ENCODE data around the gene EML1. TPM values are rescaled to one million over a fixed set of nuclear protein-coding genes. Genes with fewer than 3 reads are reported as not detected.

Gene EML1
- total RNA-seq, 2 experiments from 2014 or later = 0.59 TPM; not detected in 1

DNA sequence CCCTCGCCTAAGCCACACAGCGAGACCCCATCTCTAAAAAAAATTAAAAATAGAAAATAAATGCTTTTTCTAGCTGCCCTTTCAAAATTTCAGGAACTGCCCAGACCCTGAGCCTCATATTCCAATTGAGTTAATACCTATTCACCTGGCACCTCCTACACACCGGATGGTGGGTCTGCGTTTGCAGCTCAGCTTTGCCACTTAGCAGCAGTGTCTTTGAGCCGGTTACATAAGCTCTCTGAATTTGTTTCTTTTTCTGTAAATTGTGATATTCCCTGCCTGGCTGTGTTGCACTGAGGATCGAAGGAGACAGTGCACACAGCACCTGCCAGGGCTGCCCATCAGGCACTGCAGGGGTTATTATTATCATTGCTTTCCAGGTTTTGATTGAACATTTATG is 125.6 kb downstream of the EML1 start:
- DNase-seq = no peak
- H3K27me3 Mint-ChIP-seq = peaks cover 4% of the 10 kb centered on the region
- ChIA-PET CTCF (interaction anchor here (0.7 kb wide), 1 partner anchor 28 kb away, joined by 3 read pairs; no protein-coding TSS in a partner anchor), POLR2A (no interaction called here)
- Histone ChIP-seq H3K27me3 (ENCODE audit: control insufficient read depth in 1 of 2, insufficient read depth in 2 of 2, low read length in 2 of 2) (no peaks in the 10 kb centered on the region), H3K4me1 (ENCODE audit: insufficient read depth, low read length) (no peaks in the 10 kb centered on the region), H3K4me3 (ENCODE audit: low read length) (no peak overlapping the region), H3K27ac (ENCODE audit: low read depth in 1 of 2, low read length in 2 of 2) (no peak overlapping the region), H3K36me3 (ENCODE audit: insufficient read depth, low read length) (no peaks in the 10 kb centered on the region), H3K9me3 (ENCODE audit: control insufficient read depth in 1 of 2, insufficient read depth in 1 of 2, low read length in 2 of 2) (no peaks in the 10 kb centered on the region)
- H3K27ac Mint-ChIP-seq = no peak overlapping the region
- intact Hi-C loops (cut with DNase I, micrococcal nuclease) = no loop called here
- no peaks in the 10 kb centered on the region for H3K36me3 Mint-ChIP-seq (ENCODE audit: low read depth)
- no peaks in the 10 kb centered on the region for H3K9me3 Mint-ChIP-seq
- TF ChIP-seq, protein P1, sequence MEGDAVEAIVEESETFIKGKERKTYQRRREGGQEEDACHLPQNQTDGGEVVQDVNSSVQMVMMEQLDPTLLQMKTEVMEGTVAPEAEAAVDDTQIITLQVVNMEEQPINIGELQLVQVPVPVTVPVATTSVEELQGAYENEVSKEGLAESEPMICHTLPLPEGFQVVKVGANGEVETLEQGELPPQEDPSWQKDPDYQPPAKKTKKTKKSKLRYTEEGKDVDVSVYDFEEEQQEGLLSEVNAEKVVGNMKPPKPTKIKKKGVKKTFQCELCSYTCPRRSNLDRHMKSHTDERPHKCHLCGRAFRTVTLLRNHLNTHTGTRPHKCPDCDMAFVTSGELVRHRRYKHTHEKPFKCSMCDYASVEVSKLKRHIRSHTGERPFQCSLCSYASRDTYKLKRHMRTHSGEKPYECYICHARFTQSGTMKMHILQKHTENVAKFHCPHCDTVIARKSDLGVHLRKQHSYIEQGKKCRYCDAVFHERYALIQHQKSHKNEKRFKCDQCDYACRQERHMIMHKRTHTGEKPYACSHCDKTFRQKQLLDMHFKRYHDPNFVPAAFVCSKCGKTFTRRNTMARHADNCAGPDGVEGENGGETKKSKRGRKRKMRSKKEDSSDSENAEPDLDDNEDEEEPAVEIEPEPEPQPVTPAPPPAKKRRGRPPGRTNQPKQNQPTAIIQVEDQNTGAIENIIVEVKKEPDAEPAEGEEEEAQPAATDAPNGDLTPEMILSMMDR (IDR thresholded peaks at IDR 0.05) = no peak
- ATAC-seq (ENCODE audit: poor library complexity) = no peak
- H3K4me1 Mint-ChIP-seq (ENCODE audit: low read depth) = no peaks in the 10 kb centered on the region
- H3K4me3 Mint-ChIP-seq = no peak overlapping the region

DNA sequence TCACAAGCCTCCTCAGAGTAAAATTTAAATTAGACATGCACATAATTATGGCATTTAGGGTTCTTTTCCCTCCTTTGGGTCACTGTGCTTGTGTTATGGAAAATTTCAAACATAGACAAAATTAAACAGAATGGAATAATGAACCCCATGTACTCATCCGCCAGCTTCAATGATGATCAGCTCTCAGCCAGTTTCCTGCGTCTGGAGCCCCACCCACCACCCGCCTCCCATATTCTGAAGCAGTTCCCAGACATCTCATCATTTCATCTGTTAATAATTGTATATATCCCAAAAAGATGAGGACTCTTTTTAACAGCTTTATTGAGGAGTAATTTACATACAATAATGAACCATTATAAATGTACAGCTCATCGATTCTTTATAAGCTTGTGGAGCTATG is 128.2 kb downstream of the EML1 start:
- ATAC-seq (ENCODE audit: poor library complexity) (no peak), DNase-seq (no peak)
- no peak overlapping the region for H3K27ac Mint-ChIP-seq
- Histone ChIP-seq H3K4me3 (ENCODE audit: low read length) (no peak overlapping the region), H3K4me1 (ENCODE audit: insufficient read depth, low read length) (no peaks in the 10 kb centered on the region), H3K36me3 (ENCODE audit: insufficient read depth, low read length) (no peaks in the 10 kb centered on the region), H3K27ac (ENCODE audit: low read depth in 1 of 2, low read length in 2 of 2) (no peak overlapping the region), H3K27me3 (ENCODE audit: control insufficient read depth in 1 of 2, insufficient read depth in 2 of 2, low read length in 2 of 2) (no peaks in the 10 kb centered on the region), H3K9me3 (ENCODE audit: control insufficient read depth in 1 of 2, insufficient read depth in 1 of 2, low read length in 2 of 2) (no peaks in the 10 kb centered on the region)
- no peaks in the 10 kb centered on the region for H3K9me3 Mint-ChIP-seq
- H3K4me3 Mint-ChIP-seq = no peak overlapping the region
- TF ChIP-seq, protein P1 (IDR thresholded peaks at IDR 0.05) = no peak
- POLR2A ChIA-PET = no interaction called here
- peaks cover 15% of the 10 kb centered on the region for H3K27me3 Mint-ChIP-seq
- intact Hi-C loops (cut with DNase I, micrococcal nuclease) = no loop called here
- CTCF ChIA-PET = no interaction called here
- H3K36me3 Mint-ChIP-seq (ENCODE audit: low read depth) = no peaks in the 10 kb centered on the region
- H3K4me1 Mint-ChIP-seq (ENCODE audit: low read depth) = no peaks in the 10 kb centered on the region

DNA sequence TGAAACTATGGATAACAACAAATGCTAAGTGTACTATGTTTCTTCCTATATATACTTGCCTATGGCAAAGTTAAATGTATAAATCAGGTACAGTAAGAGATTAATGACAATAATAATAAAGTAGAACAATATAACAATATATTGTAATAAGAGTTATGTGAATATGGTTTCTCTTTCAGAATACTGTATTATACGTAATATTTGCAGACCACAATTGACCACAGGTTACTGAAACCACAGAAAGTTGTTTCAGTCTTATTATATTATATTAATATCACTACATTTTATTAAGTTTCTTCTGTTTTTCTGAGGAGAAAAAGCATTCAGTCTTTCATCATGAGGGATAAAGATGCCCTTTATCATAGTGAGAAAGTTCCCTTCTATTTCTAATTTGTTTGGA is 131.2 kb downstream of the EML1 start:
- Mint-ChIP-seq H3K27me3 (peaks cover 15% of the 10 kb centered on the region), H3K36me3 (ENCODE audit: low read depth) (no peaks in the 10 kb centered on the region), H3K4me3 (no peak overlapping the region), H3K27ac (no peak overlapping the region), H3K9me3 (peaks cover 2% of the 10 kb centered on the region), H3K4me1 (ENCODE audit: low read depth) (no peaks in the 10 kb centered on the region)
- Histone ChIP-seq H3K9me3 (ENCODE audit: control insufficient read depth in 1 of 2, insufficient read depth in 1 of 2, low read length in 2 of 2) (no peaks in the 10 kb centered on the region), H3K36me3 (ENCODE audit: insufficient read depth, low read length) (no peaks in the 10 kb centered on the region), H3K4me1 (ENCODE audit: insufficient read depth, low read length) (no peaks in the 10 kb centered on the region), H3K4me3 (ENCODE audit: low read length) (no peak overlapping the region), H3K27ac (ENCODE audit: low read depth in 1 of 2, low read length in 2 of 2) (no peak overlapping the region), H3K27me3 (ENCODE audit: control insufficient read depth in 1 of 2, insufficient read depth in 2 of 2, low read length in 2 of 2) (no peaks in the 10 kb centered on the region)
- POLR2A ChIA-PET = no interaction called here
- ATAC-seq (ENCODE audit: poor library complexity) (no peak), DNase-seq (no peak)
- intact Hi-C loops (cut with DNase I, micrococcal nuclease) = no loop called here
- CTCF ChIA-PET = no interaction called here
- TF ChIP-seq, protein P1 (IDR thresholded peaks at IDR 0.05) = no peak

Data from CD4-positive, alpha-beta T cell (primary cell).